ENCODE measurements around the gene PNPLA4.

The PNPLA4 gene, protein sequence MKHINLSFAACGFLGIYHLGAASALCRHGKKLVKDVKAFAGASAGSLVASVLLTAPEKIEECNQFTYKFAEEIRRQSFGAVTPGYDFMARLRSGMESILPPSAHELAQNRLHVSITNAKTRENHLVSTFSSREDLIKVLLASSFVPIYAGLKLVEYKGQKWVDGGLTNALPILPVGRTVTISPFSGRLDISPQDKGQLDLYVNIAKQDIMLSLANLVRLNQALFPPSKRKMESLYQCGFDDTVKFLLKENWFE

GRCh38 chrX:7927259-7928167 is at the start of gene PNPLA4:
Gene PNPLA4, minus strand, starts transcription at chrX:7927413. Its CDS starts 1,294 bp downstream, at chrX:7926119.
- TF ChIP-seq, protein P1, sequence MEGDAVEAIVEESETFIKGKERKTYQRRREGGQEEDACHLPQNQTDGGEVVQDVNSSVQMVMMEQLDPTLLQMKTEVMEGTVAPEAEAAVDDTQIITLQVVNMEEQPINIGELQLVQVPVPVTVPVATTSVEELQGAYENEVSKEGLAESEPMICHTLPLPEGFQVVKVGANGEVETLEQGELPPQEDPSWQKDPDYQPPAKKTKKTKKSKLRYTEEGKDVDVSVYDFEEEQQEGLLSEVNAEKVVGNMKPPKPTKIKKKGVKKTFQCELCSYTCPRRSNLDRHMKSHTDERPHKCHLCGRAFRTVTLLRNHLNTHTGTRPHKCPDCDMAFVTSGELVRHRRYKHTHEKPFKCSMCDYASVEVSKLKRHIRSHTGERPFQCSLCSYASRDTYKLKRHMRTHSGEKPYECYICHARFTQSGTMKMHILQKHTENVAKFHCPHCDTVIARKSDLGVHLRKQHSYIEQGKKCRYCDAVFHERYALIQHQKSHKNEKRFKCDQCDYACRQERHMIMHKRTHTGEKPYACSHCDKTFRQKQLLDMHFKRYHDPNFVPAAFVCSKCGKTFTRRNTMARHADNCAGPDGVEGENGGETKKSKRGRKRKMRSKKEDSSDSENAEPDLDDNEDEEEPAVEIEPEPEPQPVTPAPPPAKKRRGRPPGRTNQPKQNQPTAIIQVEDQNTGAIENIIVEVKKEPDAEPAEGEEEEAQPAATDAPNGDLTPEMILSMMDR (IDR thresholded peaks at IDR 0.05), result peak; percentile 50
- H3K9me3 ChIP-seq (ENCODE audit: control insufficient read depth, low read length), result no peaks in the 10 kb centered on the region

GRCh38 chrX:7972586-7972985 is 45.4 kb upstream of the PNPLA4 start:
- H3K9ac ChIP-seq, result no peak overlapping the region
- H2AFZ ChIP-seq, result no peak overlapping the region
- H3K4me2 ChIP-seq (ENCODE audit: low read length), result no peak overlapping the region
- H3K4me3 ChIP-seq (ENCODE audit: low read depth, low read length), result no peak overlapping the region
- H3K9me3 ChIP-seq (ENCODE audit: control insufficient read depth, low read length), result no peaks in the 10 kb centered on the region
- TF ChIP-seq, protein P1 (IDR thresholded peaks at IDR 0.05), result no peak
- no peak overlapping the region for H3K27ac ChIP-seq
- no peaks in the 10 kb centered on the region for H3K4me1 ChIP-seq
- H3K79me2 ChIP-seq, result no peaks in the 10 kb centered on the region
- no peaks in the 10 kb centered on the region for H3K27me3 ChIP-seq (ENCODE audit: control insufficient read depth, insufficient read depth, low read length)
- H3K36me3 ChIP-seq (ENCODE audit: control insufficient read depth, insufficient read depth, low read length), result no peaks in the 10 kb centered on the region

More at GRCh38 chrX:7927259-7928167, at the start of gene PNPLA4:
- peak within 1 kb of the TSS; percentile 81 for H3K27ac ChIP-seq
- H3K27me3 ChIP-seq (ENCODE audit: control insufficient read depth, insufficient read depth, low read length), result no peaks in the 10 kb centered on the region
- no peaks in the 10 kb centered on the region for H3K79me2 ChIP-seq
- peak within 1 kb of the TSS; percentile 74 for H3K4me3 ChIP-seq (ENCODE audit: low read depth, low read length)
- no peak within 1 kb of the TSS for H3K9ac ChIP-seq
- H3K4me1 ChIP-seq, result no peaks in the 10 kb centered on the region
- H3K4me2 ChIP-seq (ENCODE audit: low read length), result peak within 1 kb of the TSS; percentile 74
- peak within 1 kb of the TSS; percentile 92 for H2AFZ ChIP-seq
- no peaks in the 10 kb centered on the region for H3K36me3 ChIP-seq (ENCODE audit: control insufficient read depth, insufficient read depth, low read length)

DNA sequence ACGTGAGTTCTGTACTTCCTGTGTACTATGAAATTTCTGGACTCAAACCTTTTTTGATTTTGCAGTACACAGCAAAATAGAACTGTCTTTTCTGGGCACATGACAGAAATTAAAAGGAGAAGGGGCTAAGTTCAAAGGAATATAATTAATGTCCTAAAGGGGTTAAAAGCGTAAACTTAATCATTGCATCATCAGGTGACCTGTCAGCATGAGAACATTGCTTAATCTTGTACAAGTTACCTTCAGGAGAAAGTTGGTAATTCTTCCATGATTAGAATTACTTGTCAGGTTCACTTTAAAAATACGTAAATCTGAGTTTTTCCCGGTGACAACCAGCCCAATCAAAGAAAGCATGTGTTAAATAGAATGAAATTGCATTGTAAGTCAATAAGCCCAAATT is 43.2 kb upstream of the PNPLA4 start:
- Histone ChIP-seq H3K9me3 (ENCODE audit: control insufficient read depth, low read length) (no peaks in the 10 kb centered on the region), H3K27ac (no peak overlapping the region), H3K4me2 (ENCODE audit: low read length) (no peak overlapping the region), H3K4me3 (ENCODE audit: low read depth, low read length) (no peak overlapping the region), H3K79me2 (no peaks in the 10 kb centered on the region), H3K36me3 (ENCODE audit: control insufficient read depth, insufficient read depth, low read length) (no peaks in the 10 kb centered on the region), H3K4me1 (no peaks in the 10 kb centered on the region), H3K9ac (no peak overlapping the region), H3K27me3 (ENCODE audit: control insufficient read depth, insufficient read depth, low read length) (no peaks in the 10 kb centered on the region), H2AFZ (no peak overlapping the region)
- TF ChIP-seq, protein P1 (IDR thresholded peaks at IDR 0.05), result no peak

- TF ChIP-seq, protein P1 (IDR thresholded peaks at IDR 0.05), result no peak
- Histone ChIP-seq H3K4me3 (ENCODE audit: low read depth, low read length) (no peak overlapping the region), H3K9ac (no peak overlapping the region), H3K79me2 (no peaks in the 10 kb centered on the region), H3K27ac (no peak overlapping the region), H3K36me3 (ENCODE audit: control insufficient read depth, insufficient read depth, low read length) (no peaks in the 10 kb centered on the region), H3K4me1 (no peaks in the 10 kb centered on the region), H2AFZ (no peak overlapping the region), H3K27me3 (ENCODE audit: control insufficient read depth, insufficient read depth, low read length) (no peaks in the 10 kb centered on the region), H3K9me3 (ENCODE audit: control insufficient read depth, low read length) (no peaks in the 10 kb centered on the region), H3K4me2 (ENCODE audit: low read length) (no peak overlapping the region)
Observed at GRCh38 chrX:7965436-7965835, 38.2 kb upstream of the PNPLA4 start.
